ENCODE measurements around the gene ROR1.

ROR1 gene

DNA sequence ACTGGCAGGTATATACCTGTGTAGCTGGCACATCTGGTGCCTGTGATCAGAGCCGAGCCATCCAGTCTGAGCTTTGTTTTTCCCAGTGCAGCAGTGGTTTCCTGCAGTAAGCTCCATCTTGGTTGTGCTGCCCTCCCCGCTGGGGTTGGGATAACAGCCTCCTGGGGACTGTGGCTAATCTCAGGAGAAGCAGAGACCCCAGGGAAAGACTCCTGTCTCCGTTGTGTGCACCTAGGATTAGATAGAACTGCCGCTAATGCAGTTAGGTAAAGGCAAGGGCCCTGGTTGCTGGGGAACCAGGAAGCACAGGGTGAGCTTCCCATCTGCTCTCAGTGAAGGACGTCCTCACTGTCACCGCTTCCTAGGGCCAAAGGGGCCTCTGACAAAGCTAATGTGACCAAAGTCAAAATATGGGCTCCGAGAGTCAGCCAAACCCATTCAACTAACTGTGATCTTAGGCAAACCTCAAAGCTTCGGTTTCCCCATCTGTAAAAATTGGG lies 20.0 kb downstream of the ROR1 start:
- Histone ChIP-seq H3K4me3 (ENCODE audit: extremely low read depth, insufficient read depth, low read length, poor library complexity, severe bottlenecking) (no peak overlapping the region), H3K36me3 (ENCODE audit: control insufficient read depth, insufficient read depth, low read length) (peaks cover 4% of the 10 kb centered on the region), H3K4me1 (ENCODE audit: control insufficient read depth, insufficient read depth, low read length, poor library complexity, severe bottlenecking) (peaks cover 21% of the 10 kb centered on the region), H3K9me3 (ENCODE audit: control insufficient read depth, low read length) (no peaks in the 10 kb centered on the region), H3K27ac (ENCODE audit: low read depth, low read length, severe bottlenecking) (no peak overlapping the region)
- 85 to 86% methylated on average over 8 of the region's 8 CpGs for WGBS, 2 experiments (ENCODE audit: insufficient coverage in 2 of 2)

DNA sequence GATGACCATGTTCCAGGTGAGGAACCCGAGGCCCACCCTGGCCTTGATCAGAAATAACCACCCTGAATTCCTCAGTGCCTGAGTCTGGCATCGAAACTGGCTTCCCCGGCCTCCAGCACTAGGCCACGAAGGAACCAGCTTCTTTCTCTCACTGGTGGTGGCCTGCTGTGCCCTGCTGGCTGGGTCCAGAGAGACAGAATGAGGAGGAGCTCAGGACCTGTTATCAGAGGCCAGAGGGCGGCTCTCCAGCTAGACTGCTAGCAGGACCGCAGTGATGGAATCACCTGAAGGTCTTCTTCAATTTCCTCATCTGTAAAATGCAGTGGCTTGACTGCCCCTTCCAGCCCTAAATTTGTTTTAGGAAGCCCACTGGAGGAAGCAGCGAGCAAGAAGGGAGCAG lies 20.5 kb downstream of the ROR1 start:
- Histone ChIP-seq H3K9me3 (ENCODE audit: control insufficient read depth, low read length) (no peaks in the 10 kb centered on the region), H3K4me1 (ENCODE audit: control insufficient read depth, insufficient read depth, low read length, poor library complexity, severe bottlenecking) (peaks cover 21% of the 10 kb centered on the region), H3K36me3 (ENCODE audit: control insufficient read depth, insufficient read depth, low read length) (peaks cover under 1% of the 10 kb centered on the region), H3K27ac (ENCODE audit: low read depth, low read length, severe bottlenecking) (no peak overlapping the region), H3K4me3 (ENCODE audit: extremely low read depth, insufficient read depth, low read length, poor library complexity, severe bottlenecking) (no peak overlapping the region)
- WGBS, 2 experiments (ENCODE audit: insufficient coverage in 2 of 2): 83 to 87% methylated on average over 4 to 5 of the region's 7 CpGs

DNA sequence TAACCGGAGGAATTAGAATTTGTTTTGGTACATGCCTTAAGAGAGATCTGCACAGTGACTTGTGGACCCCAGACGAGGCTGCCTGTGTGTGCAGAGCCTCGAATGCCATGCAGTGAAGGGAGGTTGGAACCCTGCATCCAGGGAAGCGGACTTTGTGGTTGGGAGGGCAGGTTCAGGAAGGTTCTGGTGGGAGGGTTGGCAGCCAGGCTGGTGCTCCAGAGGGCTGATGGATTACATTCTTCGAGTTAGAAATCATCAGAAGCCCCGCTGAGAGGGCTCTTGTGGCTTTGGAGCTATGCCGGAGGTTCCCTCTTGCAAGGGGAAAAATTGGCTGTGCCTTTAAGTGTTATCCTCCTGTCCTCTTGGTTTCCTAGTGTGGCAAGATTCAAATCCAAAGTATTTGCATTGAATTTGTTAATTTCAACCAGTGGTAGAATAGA lies 21.1 kb downstream of the ROR1 start:
- 47 to 62% methylated on average over 5 to 7 of the region's 7 CpGs for WGBS, 2 experiments (ENCODE audit: insufficient coverage in 2 of 2)
- Histone ChIP-seq H3K4me3 (ENCODE audit: extremely low read depth, insufficient read depth, low read length, poor library complexity, severe bottlenecking) (no peak overlapping the region), H3K27ac (ENCODE audit: low read depth, low read length, severe bottlenecking) (no peak overlapping the region), H3K36me3 (ENCODE audit: control insufficient read depth, insufficient read depth, low read length) (no peaks in the 10 kb centered on the region), H3K9me3 (ENCODE audit: control insufficient read depth, low read length) (no peaks in the 10 kb centered on the region), H3K4me1 (ENCODE audit: control insufficient read depth, insufficient read depth, low read length, poor library complexity, severe bottlenecking) (peaks cover 21% of the 10 kb centered on the region)

DNA sequence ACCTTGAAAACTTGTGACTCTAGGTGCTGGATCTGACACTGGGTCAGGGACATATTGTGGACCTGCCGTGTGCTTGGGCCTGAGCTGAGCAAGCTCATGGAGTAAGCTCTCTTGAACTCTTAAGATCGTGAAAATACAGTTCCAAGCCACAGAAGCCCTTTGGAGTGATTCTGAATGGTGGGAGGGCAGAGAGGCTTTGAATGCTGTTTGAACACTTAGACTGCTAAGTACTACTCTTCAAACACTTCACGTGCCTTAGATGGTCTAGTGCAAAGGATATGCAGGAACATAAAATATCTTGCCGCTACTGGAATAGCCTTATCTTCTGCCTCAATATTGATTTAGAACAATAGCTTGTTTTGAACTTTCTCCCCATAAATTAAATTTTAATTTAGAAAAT lies 21.6 kb downstream of the ROR1 start:
- Histone ChIP-seq H3K36me3 (ENCODE audit: control insufficient read depth, insufficient read depth, low read length) (no peaks in the 10 kb centered on the region), H3K27ac (ENCODE audit: low read depth, low read length, severe bottlenecking) (no peak overlapping the region), H3K4me1 (ENCODE audit: control insufficient read depth, insufficient read depth, low read length, poor library complexity, severe bottlenecking) (peaks cover 21% of the 10 kb centered on the region), H3K4me3 (ENCODE audit: extremely low read depth, insufficient read depth, low read length, poor library complexity, severe bottlenecking) (no peak overlapping the region), H3K9me3 (ENCODE audit: control insufficient read depth, low read length) (no peaks in the 10 kb centered on the region)
- 22 to 51% methylated on average over 1 to 3 of the region's 4 CpGs for WGBS, 2 experiments (ENCODE audit: insufficient coverage in 2 of 2)

DNA sequence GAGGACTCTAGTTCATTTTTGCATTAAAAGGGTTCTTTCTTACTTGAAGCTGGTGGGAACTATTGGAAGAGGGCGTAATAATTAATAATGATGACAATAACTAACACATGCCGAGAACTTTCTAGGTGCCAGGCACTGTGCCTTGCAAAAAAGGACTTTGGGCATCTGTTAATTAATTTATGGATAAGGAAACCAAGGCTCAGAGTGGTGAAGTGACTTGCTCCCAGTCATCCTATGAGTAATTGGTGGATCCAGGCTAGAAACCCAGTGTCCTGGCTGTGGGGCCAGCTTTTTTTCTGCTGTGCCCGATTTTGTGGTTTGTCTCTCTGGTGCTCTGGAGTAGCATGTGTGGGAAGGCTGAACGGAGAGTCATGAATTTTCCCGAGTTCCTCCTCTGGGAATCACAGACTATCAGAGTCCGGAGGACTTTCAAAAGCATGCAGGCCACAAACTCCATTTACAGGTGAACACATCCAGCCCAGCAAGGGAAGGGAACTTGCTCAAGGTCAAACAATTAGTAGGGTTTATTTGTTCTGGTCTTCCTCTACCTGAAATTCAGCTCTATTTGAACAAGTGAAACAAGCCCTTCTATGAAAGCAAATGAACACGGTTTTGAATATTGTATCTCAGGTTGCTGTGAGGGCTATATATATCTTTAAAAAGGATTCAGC lies 23.4 kb downstream of the ROR1 start:
- no peaks in the 10 kb centered on the region for H3K36me3 ChIP-seq (ENCODE audit: control insufficient read depth, insufficient read depth, low read length)
- H3K9me3 ChIP-seq (ENCODE audit: control insufficient read depth, low read length): no peaks in the 10 kb centered on the region
- H3K4me1 ChIP-seq (ENCODE audit: control insufficient read depth, insufficient read depth, low read length, poor library complexity, severe bottlenecking): peaks cover 21% of the 10 kb centered on the region
- no peak overlapping the region for H3K4me3 ChIP-seq (ENCODE audit: extremely low read depth, insufficient read depth, low read length, poor library complexity, severe bottlenecking)
- H3K27ac ChIP-seq (ENCODE audit: low read depth, low read length, severe bottlenecking): no peak overlapping the region
- WGBS, 2 experiments (ENCODE audit: insufficient coverage in 2 of 2): 72 to 80% methylated on average over 1 to 2 of the region's 7 CpGs

DNA sequence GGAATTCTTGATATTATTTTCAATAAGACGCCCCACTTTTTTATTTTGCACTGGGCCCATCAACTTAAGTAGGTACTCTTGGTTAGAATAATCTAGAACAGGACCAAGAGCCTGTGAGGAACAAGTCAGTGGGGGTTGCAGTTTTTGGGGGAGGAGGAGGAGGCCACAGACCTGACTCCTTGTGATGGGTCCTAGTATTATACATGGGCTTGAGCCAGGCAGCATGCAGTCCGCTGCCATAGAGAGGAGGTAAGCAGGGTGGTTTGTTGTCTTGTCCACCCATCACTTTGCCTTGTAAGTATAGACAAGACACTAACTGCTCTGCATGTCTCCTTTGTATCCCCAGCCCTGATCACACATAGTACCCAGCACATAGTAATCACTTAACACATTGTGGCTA lies 24.5 kb downstream of the ROR1 start:
- WGBS, 2 experiments (ENCODE audit: insufficient coverage in 2 of 2): 100% methylated on average over 1 of the region's 2 CpGs; no CpG with 5 or more reads in 1 of the 2 experiments
- no peak overlapping the region for H3K4me3 ChIP-seq (ENCODE audit: extremely low read depth, insufficient read depth, low read length, poor library complexity, severe bottlenecking)
- no peaks in the 10 kb centered on the region for H3K36me3 ChIP-seq (ENCODE audit: control insufficient read depth, insufficient read depth, low read length)
- peaks cover 21% of the 10 kb centered on the region for H3K4me1 ChIP-seq (ENCODE audit: control insufficient read depth, insufficient read depth, low read length, poor library complexity, severe bottlenecking)
- H3K9me3 ChIP-seq (ENCODE audit: control insufficient read depth, low read length): no peaks in the 10 kb centered on the region
- H3K27ac ChIP-seq (ENCODE audit: low read depth, low read length, severe bottlenecking): no peak overlapping the region

DNA sequence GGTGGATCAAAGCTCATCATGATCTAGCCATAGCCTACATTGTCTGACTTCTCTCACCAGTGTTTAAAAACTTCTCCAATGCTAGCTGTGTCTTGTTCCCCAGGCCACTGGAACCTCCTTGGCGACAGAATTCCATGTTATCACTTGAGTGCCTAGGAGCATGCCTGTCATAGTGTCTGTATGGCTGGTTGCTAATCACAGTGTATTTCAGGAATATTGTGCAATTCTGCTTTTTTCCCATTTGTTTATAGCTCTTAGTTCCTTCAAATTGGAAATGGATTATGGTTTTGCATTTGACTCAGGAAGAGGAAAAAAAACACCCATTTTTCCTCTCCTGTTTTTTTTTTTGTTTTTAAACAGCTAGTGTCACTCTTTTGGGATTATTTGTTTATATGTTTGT lies 25.5 kb downstream of the ROR1 start:
- Histone ChIP-seq H3K4me1 (ENCODE audit: control insufficient read depth, insufficient read depth, low read length, poor library complexity, severe bottlenecking) (peaks cover 16% of the 10 kb centered on the region), H3K9me3 (ENCODE audit: control insufficient read depth, low read length) (no peaks in the 10 kb centered on the region), H3K36me3 (ENCODE audit: control insufficient read depth, insufficient read depth, low read length) (no peaks in the 10 kb centered on the region), H3K4me3 (ENCODE audit: extremely low read depth, insufficient read depth, low read length, poor library complexity, severe bottlenecking) (no peak overlapping the region), H3K27ac (ENCODE audit: low read depth, low read length, severe bottlenecking) (no peak overlapping the region)
- 75 to 100% methylated on average over 1 of the region's 1 CpG for WGBS, 2 experiments (ENCODE audit: insufficient coverage in 2 of 2)

DNA sequence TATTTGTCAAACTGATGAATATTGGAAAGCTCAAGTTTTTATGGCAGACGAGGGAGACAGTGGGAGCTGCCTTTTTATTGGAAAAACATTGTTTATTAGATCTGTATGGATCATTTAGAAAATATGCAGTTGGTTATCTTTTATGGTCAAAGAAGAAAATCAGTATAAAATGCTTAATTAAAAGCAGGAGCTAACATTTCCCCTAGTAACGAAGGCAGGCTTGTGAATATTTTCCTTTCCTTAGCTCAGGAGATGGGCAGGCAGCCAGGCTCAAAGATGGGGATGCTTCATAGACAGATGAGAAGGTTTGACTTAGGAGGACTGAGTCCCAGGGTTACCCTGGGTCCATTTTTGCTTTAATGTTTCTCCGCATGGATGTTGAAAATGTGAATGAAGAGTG lies 26.0 kb downstream of the ROR1 start:
- H3K27ac ChIP-seq (ENCODE audit: low read depth, low read length, severe bottlenecking): no peak overlapping the region
- H3K36me3 ChIP-seq (ENCODE audit: control insufficient read depth, insufficient read depth, low read length): no peaks in the 10 kb centered on the region
- H3K9me3 ChIP-seq (ENCODE audit: control insufficient read depth, low read length): no peaks in the 10 kb centered on the region
- peaks cover 16% of the 10 kb centered on the region for H3K4me1 ChIP-seq (ENCODE audit: control insufficient read depth, insufficient read depth, low read length, poor library complexity, severe bottlenecking)
- 100% methylated on average over 1 to 2 of the region's 3 CpGs for WGBS, 2 experiments (ENCODE audit: insufficient coverage in 2 of 2)
- H3K4me3 ChIP-seq (ENCODE audit: extremely low read depth, insufficient read depth, low read length, poor library complexity, severe bottlenecking): no peak overlapping the region

DNA sequence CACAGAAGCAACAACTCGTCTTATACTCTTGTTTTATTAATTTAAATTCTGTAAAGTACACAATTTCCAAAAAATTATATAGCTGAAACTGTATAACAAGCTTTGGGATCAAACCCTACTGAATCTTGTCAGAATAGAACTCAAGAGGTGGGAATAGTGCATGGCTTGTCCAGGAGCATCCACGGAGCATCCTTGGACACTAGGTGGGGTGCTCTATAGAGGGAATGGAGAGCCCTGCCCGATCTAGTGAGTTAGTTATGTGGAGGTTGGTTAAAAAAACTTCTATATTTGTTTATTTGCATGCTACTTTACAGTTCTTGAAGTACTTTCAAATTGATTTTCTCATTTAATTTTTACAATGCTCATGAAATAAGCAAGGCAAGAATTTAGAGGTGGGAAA lies 28.3 kb downstream of the ROR1 start:
- Histone ChIP-seq H3K9me3 (ENCODE audit: control insufficient read depth, low read length) (no peaks in the 10 kb centered on the region), H3K36me3 (ENCODE audit: control insufficient read depth, insufficient read depth, low read length) (no peaks in the 10 kb centered on the region), H3K4me3 (ENCODE audit: extremely low read depth, insufficient read depth, low read length, poor library complexity, severe bottlenecking) (no peak overlapping the region), H3K27ac (ENCODE audit: low read depth, low read length, severe bottlenecking) (no peak overlapping the region), H3K4me1 (ENCODE audit: control insufficient read depth, insufficient read depth, low read length, poor library complexity, severe bottlenecking) (peaks cover 3% of the 10 kb centered on the region)
- 67 to 80% methylated on average over 1 of the region's 3 CpGs for WGBS, 2 experiments (ENCODE audit: insufficient coverage in 2 of 2)

DNA sequence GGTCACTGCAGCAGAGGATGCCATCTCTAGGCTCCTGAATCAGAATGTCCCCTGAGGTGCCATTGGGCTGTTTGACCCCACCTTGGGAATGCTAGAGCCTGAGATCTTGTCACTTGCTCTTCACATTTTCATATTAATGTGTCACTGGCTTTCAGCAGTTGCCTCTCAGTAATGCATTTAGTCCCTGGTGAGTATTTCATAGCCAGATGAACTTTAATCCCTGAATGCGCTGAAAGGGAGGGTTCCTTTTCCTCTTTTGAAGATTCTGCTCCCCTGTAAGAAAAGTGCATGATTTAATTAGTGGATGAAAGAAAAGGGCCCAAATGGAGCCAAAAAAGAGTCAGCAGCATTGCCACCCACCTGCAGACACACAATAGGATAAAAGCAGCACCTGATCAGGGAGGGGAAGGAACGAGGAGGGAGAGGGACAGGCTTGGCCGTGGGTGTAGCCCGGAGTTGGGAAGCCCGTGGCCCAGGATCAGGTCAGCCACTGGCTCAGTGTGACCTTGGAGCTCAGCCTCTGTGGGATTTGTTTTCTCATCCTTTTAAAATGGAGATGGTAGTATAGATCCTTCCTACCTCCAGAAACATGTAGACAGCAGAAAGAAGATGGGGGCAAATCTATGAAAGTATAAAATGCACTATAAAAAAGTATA lies 31.1 kb downstream of the ROR1 start:
- no peaks in the 10 kb centered on the region for H3K9me3 ChIP-seq (ENCODE audit: control insufficient read depth, low read length)
- H3K27ac ChIP-seq (ENCODE audit: low read depth, low read length, severe bottlenecking): no peak overlapping the region
- no peak overlapping the region for H3K4me3 ChIP-seq (ENCODE audit: extremely low read depth, insufficient read depth, low read length, poor library complexity, severe bottlenecking)
- peaks cover 2% of the 10 kb centered on the region for H3K36me3 ChIP-seq (ENCODE audit: control insufficient read depth, insufficient read depth, low read length)
- H3K4me1 ChIP-seq (ENCODE audit: control insufficient read depth, insufficient read depth, low read length, poor library complexity, severe bottlenecking): no peaks in the 10 kb centered on the region
- 60 to 65% methylated on average over 1 to 4 of the region's 5 CpGs for WGBS, 2 experiments (ENCODE audit: insufficient coverage in 2 of 2)

DNA sequence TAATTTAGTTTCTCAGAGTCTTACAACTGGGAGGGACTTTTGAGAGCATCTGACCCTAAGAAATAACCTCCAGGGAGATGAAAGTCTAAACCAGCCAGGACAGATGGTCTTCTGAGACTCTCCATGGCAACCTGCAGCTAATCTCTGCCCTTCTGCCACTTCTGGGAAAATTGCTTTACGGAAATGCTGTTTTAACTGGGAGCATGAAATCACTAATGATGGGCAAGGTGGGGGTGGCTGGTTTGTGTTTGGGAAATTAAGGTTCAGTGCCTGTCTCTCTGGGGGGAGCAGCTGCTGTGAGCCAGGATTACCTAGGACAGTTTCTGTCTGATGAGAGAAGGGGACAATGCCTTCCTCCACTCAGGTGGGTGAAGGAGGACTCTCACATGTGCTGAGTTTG lies 33.2 kb downstream of the ROR1 start:
- Histone ChIP-seq H3K27ac (ENCODE audit: low read depth, low read length, severe bottlenecking) (no peak overlapping the region), H3K9me3 (ENCODE audit: control insufficient read depth, low read length) (no peaks in the 10 kb centered on the region), H3K4me1 (ENCODE audit: control insufficient read depth, insufficient read depth, low read length, poor library complexity, severe bottlenecking) (no peaks in the 10 kb centered on the region), H3K36me3 (ENCODE audit: control insufficient read depth, insufficient read depth, low read length) (peaks cover 3% of the 10 kb centered on the region), H3K4me3 (ENCODE audit: extremely low read depth, insufficient read depth, low read length, poor library complexity, severe bottlenecking) (no peak overlapping the region)
- WGBS, 2 experiments (ENCODE audit: insufficient coverage in 2 of 2): 63 to 100% methylated on average over 1 of the region's 1 CpG

Measured in mesodermal cell (in vitro differentiated cells).